ENCODE results near the gene NDST1. TPM values are rescaled to one million over a fixed set of nuclear protein-coding genes. Genes with fewer than 3 reads are reported as not detected.

Gene NDST1
- total RNA-seq, 1 donor, result 104 TPM

DNA sequence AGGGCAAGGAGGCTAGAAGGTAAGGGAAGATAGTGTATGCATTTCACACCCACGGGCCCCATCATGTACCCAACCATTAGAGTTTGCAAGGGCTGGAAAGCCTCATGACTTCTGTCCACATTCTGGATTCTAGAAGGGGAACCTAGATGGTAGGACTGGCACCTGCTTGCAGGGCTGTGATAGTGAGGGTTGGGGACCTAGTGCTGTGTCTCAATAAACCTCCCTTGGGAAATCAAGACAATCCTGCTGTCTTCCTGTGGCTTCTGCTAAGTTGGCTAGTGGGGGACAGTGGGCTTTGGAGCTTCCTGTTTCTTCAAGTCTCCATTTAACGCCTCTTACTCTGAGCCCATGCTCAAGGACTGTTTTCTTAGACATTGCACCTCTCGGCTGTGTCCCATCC, 88.9 kb downstream of the NDST1 start:
- TF ChIP-seq, protein P1, sequence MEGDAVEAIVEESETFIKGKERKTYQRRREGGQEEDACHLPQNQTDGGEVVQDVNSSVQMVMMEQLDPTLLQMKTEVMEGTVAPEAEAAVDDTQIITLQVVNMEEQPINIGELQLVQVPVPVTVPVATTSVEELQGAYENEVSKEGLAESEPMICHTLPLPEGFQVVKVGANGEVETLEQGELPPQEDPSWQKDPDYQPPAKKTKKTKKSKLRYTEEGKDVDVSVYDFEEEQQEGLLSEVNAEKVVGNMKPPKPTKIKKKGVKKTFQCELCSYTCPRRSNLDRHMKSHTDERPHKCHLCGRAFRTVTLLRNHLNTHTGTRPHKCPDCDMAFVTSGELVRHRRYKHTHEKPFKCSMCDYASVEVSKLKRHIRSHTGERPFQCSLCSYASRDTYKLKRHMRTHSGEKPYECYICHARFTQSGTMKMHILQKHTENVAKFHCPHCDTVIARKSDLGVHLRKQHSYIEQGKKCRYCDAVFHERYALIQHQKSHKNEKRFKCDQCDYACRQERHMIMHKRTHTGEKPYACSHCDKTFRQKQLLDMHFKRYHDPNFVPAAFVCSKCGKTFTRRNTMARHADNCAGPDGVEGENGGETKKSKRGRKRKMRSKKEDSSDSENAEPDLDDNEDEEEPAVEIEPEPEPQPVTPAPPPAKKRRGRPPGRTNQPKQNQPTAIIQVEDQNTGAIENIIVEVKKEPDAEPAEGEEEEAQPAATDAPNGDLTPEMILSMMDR (IDR thresholded peaks at IDR 0.05; ENCODE audit: extremely low read depth, low read depth, low read length), result no peak
- H3K27me3 ChIP-seq (ENCODE audit: insufficient read depth, low read length), result no peaks in the 10 kb centered on the region
- no peaks in the 10 kb centered on the region for H3K79me2 ChIP-seq (ENCODE audit: insufficient read depth, low read length)
- H2AFZ ChIP-seq (ENCODE audit: low read length), result no peak overlapping the region
- no peaks in the 10 kb centered on the region for H4K20me1 ChIP-seq (ENCODE audit: insufficient read depth, low read length)
- no peaks in the 10 kb centered on the region for H3K9me3 ChIP-seq (ENCODE audit: low read depth, low read length)
- no peak overlapping the region for H3K4me3 ChIP-seq (ENCODE audit: insufficient read depth, low read length)
- peaks cover 3% of the 10 kb centered on the region for H3K4me1 ChIP-seq (ENCODE audit: insufficient read depth, low read length)
- no peak overlapping the region for H3K4me2 ChIP-seq (ENCODE audit: insufficient read depth, low read length)
- no peaks in the 10 kb centered on the region for H3K36me3 ChIP-seq (ENCODE audit: insufficient read depth, low read length)
- peak; percentile 71 for DNase-seq (ENCODE audit: insufficient read length, low spot score, missing footprints)
- no peak overlapping the region for H3K27ac ChIP-seq (ENCODE audit: low read depth, low read length)

DNA sequence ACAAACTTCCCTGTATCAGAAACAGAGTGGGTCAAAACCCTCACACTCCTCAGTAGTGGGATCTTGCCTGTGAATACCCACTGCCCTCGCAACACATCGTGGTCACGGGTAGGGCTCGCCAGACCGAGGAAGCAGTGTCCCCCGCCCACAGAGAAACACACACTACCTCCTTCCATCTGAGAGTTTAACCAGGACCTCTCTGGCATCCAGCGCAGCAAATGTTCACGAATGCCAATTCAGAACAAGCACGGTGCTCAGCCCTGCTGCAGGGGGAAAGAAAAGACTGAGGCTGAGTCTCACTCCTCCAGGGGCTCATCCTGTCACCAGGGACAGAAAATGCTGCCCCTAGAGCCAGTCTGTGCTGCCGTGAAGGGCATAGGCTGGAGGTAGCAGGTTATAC, 90.1 kb downstream of the NDST1 start:
- DNase-seq (ENCODE audit: insufficient read length, low spot score, missing footprints), result peak; percentile 17
- no peak overlapping the region for H3K4me2 ChIP-seq (ENCODE audit: insufficient read depth, low read length)
- no peaks in the 10 kb centered on the region for H3K36me3 ChIP-seq (ENCODE audit: insufficient read depth, low read length)
- H3K27me3 ChIP-seq (ENCODE audit: insufficient read depth, low read length), result no peaks in the 10 kb centered on the region
- H2AFZ ChIP-seq (ENCODE audit: low read length), result no peak overlapping the region
- no peak overlapping the region for H3K4me3 ChIP-seq (ENCODE audit: insufficient read depth, low read length)
- H3K27ac ChIP-seq (ENCODE audit: low read depth, low read length), result no peak overlapping the region
- no peaks in the 10 kb centered on the region for H3K9me3 ChIP-seq (ENCODE audit: low read depth, low read length)
- no peaks in the 10 kb centered on the region for H3K79me2 ChIP-seq (ENCODE audit: insufficient read depth, low read length)
- H4K20me1 ChIP-seq (ENCODE audit: insufficient read depth, low read length), result no peaks in the 10 kb centered on the region
- TF ChIP-seq, protein P1 (IDR thresholded peaks at IDR 0.05; ENCODE audit: extremely low read depth, low read depth, low read length), result no peak
- H3K4me1 ChIP-seq (ENCODE audit: insufficient read depth, low read length), result peaks cover 3% of the 10 kb centered on the region

GRCh38 chr5:150598821-150599273, 90.9 kb downstream of the NDST1 start:
- Histone ChIP-seq H3K79me2 (ENCODE audit: insufficient read depth, low read length) (no peaks in the 10 kb centered on the region), H3K4me3 (ENCODE audit: insufficient read depth, low read length) (no peak overlapping the region), H2AFZ (ENCODE audit: low read length) (no peak overlapping the region), H4K20me1 (ENCODE audit: insufficient read depth, low read length) (no peaks in the 10 kb centered on the region), H3K4me1 (ENCODE audit: insufficient read depth, low read length) (peaks cover 3% of the 10 kb centered on the region), H3K4me2 (ENCODE audit: insufficient read depth, low read length) (no peak overlapping the region), H3K27ac (ENCODE audit: low read depth, low read length) (no peak overlapping the region), H3K9me3 (ENCODE audit: low read depth, low read length) (no peaks in the 10 kb centered on the region), H3K36me3 (ENCODE audit: insufficient read depth, low read length) (no peaks in the 10 kb centered on the region), H3K27me3 (ENCODE audit: insufficient read depth, low read length) (no peaks in the 10 kb centered on the region)
- DNase-seq (ENCODE audit: insufficient read length, low spot score, missing footprints), result peak; percentile 58
- TF ChIP-seq, protein P1 (IDR thresholded peaks at IDR 0.05; ENCODE audit: extremely low read depth, low read depth, low read length), result no peak

DNA sequence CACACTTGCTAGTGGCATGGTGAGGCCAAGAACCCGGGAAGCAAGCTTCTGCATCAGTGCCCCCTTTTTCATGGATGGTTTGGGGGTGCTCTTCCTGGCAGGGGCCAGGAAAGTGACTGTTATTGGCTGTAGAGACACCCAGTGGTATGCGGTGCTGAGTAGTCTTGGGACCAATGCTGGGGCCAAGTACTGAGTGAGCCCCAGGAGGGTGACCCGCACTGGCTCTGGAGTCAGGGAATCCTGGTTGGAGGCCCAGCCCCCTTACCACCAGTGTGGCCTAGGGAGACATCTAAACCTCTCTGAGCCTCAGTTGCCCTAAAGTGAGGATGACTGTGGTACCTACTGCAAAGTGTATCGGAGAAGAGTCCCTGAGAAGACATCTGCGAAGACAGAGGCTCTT, 91.3 kb downstream of the NDST1 start:
- DNase-seq (ENCODE audit: insufficient read length, low spot score, missing footprints), result peak; percentile 26
- TF ChIP-seq, protein P1 (IDR thresholded peaks at IDR 0.05; ENCODE audit: extremely low read depth, low read depth, low read length), result no peak
- Histone ChIP-seq H3K4me2 (ENCODE audit: insufficient read depth, low read length) (no peak overlapping the region), H2AFZ (ENCODE audit: low read length) (no peak overlapping the region), H3K27ac (ENCODE audit: low read depth, low read length) (no peak overlapping the region), H3K79me2 (ENCODE audit: insufficient read depth, low read length) (no peaks in the 10 kb centered on the region), H3K36me3 (ENCODE audit: insufficient read depth, low read length) (no peaks in the 10 kb centered on the region), H3K4me3 (ENCODE audit: insufficient read depth, low read length) (no peak overlapping the region), H3K9me3 (ENCODE audit: low read depth, low read length) (no peaks in the 10 kb centered on the region), H3K27me3 (ENCODE audit: insufficient read depth, low read length) (no peaks in the 10 kb centered on the region), H3K4me1 (ENCODE audit: insufficient read depth, low read length) (peaks cover 3% of the 10 kb centered on the region), H4K20me1 (ENCODE audit: insufficient read depth, low read length) (no peaks in the 10 kb centered on the region)

Measured in osteoblast (primary cell).